ENCODE measurements around the gene PRR29.

Gene PRR29

DNA sequence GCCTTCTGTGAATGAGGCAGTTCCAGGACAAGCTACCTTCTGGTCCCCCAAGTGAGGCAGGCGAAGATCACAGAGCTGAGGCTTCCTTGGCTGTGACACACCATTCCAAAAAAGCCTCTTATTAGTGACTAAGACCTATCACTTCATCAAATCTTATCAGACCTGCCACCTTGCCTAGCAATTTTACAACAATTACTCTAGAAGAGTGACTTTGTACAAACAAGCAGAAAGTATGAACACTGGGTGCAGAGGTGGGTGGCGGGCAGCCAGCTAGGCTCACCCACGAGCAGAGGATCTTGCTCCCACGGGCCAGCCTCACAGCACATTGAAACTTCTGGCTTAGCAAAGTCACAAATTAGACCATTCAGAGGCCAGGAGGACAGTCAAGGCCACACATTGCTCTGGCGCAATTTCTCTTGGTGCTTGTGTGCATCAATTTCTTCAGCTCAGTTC, 24.5 kb downstream of the PRR29 start:
- no peaks in the 10 kb centered on the region for H3K27me3 Mint-ChIP-seq
- H3K4me1 Mint-ChIP-seq: peaks cover 19 to 59% of the 10 kb centered on the region in 2 donors
- peak overlapping the region in 1 of 2 donors; percentile 23 for H3K4me3 Mint-ChIP-seq
- no peaks in the 10 kb centered on the region for H3K9me3 Mint-ChIP-seq
- ATAC-seq (replicated peaks): no peak
- peaks cover 0 to under 1% of the 10 kb centered on the region in 2 donors for H3K36me3 Mint-ChIP-seq
- peak overlapping the region; percentile 79 for H3K27ac Mint-ChIP-seq
- no peak for DNase-seq

DNA sequence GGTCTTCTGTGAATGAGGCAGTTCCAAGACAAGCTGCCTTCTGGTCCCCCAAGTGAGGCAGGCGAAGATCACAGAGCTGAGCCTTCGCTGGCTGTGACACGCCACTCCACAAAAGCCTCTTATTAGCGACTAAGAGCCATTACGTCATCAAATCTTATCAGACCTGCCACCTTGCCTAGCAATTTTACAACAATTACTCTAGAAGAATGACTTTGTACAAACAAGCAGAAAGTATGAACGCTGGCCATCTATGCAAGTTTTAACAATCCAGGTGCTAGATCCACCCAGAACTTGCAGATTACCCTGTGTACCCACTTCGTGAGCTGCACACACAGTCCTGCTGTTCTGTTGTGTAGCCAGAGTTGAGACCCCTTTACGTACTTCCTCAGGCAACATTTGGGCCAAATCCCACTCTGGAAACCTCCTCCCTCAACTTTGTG, 26.1 kb downstream of the PRR29 start:
- H3K36me3 Mint-ChIP-seq: no peaks in the 10 kb centered on the region
- no peaks in the 10 kb centered on the region for H3K27me3 Mint-ChIP-seq
- H3K9me3 Mint-ChIP-seq: no peaks in the 10 kb centered on the region
- ATAC-seq (replicated peaks) (no peak), DNase-seq (no peak)
- peak overlapping the region; percentile 65 for H3K27ac Mint-ChIP-seq
- H3K4me3 Mint-ChIP-seq: no peak overlapping the region
- H3K4me1 Mint-ChIP-seq: peaks cover 16 to 49% of the 10 kb centered on the region in 2 donors

DNA sequence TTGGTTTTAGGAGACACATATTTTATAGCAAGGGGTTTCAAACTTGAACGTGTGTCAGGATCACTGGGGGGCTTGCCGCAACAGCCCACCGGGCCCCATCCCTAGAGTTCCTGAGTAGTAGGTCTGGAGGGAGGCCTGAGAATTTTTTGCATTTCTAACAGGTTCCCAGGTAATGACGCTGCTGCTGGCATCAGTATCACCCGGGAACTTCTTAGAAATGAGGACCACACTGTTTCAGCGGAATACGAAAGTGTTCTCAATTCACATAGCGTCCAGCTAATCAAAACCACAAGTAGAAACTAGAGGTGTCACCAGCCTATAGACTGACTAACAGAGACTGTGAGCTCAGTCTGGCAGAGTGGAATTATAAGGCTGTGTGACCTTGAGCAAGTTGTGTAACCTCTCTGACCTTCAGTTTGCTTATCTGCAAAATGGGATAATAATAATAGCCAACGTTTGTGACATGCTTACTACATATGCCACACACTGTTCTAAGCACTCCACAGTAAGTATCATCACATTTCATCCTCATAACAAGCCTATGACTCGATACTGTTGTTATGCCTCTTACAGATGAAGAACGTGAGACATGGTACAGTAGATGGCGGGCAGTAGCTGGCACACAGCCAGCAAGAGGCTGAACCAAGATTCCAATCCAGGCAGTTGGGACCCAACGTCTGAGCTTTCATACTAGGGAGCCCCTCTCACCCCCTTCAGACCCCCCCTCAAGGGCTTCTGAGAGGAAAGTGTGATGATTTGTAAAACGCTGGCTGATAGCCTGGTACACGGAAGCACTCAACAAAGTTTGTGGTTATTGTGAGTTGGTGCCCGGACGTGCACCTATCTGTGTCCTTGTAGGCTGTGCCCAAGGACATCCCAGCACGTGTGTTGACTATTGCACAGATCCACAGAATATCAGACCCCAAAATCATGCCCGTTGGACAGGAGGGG, 26.9 kb downstream of the PRR29 start:
- DNase-seq (no peak), ATAC-seq (replicated peaks) (no peak)
- peak overlapping the region; percentile 81 to 82 for H3K4me3 Mint-ChIP-seq
- H3K36me3 Mint-ChIP-seq: no peaks in the 10 kb centered on the region
- H3K27ac Mint-ChIP-seq: peak overlapping the region; percentile 68
- H3K9me3 Mint-ChIP-seq: no peaks in the 10 kb centered on the region
- H3K4me1 Mint-ChIP-seq: peaks cover 15 to 49% of the 10 kb centered on the region in 2 donors
- no peaks in the 10 kb centered on the region for H3K27me3 Mint-ChIP-seq

DNA sequence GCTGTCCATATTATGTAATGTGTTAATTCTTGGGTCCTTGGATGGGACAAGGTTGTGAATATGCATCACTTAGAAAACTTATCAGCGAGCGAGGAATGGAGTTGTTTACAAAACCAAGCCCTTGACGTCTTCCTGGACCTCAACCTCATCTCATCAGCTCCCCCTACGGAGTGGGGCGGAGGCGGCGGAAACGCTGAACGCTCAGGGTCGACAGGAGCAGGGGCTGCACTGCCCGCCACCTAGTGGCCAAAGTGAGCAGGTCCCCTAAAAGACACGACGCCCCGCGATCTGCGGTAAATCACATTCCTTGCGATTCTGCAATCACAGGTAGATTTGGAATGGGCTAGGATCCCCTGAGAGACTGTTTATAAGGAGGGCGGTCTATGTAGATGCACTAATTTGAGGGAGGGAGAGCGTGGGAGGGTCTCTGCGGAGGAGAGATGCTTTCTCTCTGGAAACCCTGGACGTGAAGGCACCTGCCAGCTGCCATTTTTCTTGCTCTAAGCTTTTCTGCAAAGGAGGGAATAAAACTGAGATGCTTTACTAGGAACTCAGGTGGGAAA, 27.7 kb downstream of the PRR29 start:
- no peak overlapping the region for H3K27ac Mint-ChIP-seq
- peaks cover 13 to 48% of the 10 kb centered on the region in 2 donors for H3K4me1 Mint-ChIP-seq
- no peaks in the 10 kb centered on the region for H3K9me3 Mint-ChIP-seq
- ATAC-seq (replicated peaks) (peak; percentile 88 to 93), DNase-seq (peak; percentile 80)
- H3K36me3 Mint-ChIP-seq: no peaks in the 10 kb centered on the region
- peak overlapping the region; percentile 81 to 82 for H3K4me3 Mint-ChIP-seq
- H3K27me3 Mint-ChIP-seq: no peaks in the 10 kb centered on the region

DNA sequence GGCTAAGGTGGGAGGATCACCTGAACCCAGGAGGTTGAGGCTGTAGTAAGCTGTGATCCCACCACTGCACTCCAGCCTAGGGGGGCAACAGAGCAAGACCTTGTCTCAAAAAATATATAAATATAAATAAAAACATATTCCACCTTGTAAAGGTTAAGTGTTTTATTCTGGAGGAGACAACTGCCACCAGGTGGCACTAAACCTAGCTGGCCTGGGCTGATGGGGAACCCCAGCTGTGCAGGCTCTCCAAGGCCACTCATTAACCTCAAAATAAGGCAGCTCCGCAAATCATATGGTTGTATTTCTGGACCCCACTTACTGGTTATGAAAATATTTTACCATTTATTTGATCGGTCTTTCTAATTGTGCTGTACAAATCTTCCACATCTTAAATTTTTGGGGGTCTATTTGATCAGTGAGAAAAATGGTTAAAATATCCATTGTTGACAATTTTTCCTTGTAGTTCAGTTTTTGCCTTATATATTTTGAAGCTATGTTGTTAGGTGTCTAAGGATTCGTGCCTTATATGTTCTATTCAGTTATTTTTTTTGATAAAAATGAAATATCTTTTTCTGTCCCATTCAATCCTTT, 30.8 kb downstream of the PRR29 start:
- DNase-seq: peak; percentile 48
- Mint-ChIP-seq H3K27ac (no peak overlapping the region), H3K4me3 (no peak overlapping the region)

DNA sequence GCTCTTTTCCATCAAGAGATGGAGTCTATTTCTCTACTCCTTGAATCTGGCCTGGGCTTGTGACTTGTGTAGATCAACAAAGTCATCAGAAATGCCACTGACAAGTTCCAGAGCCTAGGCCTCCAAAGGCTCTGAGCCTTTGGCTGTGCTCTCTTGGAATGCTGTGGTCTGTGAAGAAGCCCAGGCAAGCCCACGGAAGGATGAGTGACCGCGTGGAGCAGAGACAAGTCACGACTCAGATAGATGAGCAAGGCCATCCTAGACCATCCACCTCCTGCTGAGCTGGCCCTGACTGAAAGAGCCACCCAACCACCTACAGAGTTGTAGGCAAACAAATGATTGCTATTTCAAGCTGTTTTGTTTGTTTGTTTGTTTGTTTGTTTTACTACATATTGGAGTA, 33.9 kb downstream of the PRR29 start:
- Mint-ChIP-seq H3K4me1 (no peaks in the 10 kb centered on the region), H3K27ac (no peak overlapping the region), H3K4me3 (no peak overlapping the region), H3K27me3 (no peaks in the 10 kb centered on the region), H3K9me3 (no peaks in the 10 kb centered on the region), H3K36me3 (peaks cover 3 to 4% of the 10 kb centered on the region in 2 donors)
- DNase-seq: no peak
- no peak for ATAC-seq (replicated peaks)

More for the DNA sequence above, 30.8 kb downstream of the PRR29 start:
- H3K9me3 Mint-ChIP-seq: no peaks in the 10 kb centered on the region
- H3K4me1 Mint-ChIP-seq: peaks cover 5 to 23% of the 10 kb centered on the region in 2 donors
- no peaks in the 10 kb centered on the region for H3K27me3 Mint-ChIP-seq
- H3K36me3 Mint-ChIP-seq: no peaks in the 10 kb centered on the region
- ATAC-seq (replicated peaks): peak; percentile 68 to 81

DNA sequence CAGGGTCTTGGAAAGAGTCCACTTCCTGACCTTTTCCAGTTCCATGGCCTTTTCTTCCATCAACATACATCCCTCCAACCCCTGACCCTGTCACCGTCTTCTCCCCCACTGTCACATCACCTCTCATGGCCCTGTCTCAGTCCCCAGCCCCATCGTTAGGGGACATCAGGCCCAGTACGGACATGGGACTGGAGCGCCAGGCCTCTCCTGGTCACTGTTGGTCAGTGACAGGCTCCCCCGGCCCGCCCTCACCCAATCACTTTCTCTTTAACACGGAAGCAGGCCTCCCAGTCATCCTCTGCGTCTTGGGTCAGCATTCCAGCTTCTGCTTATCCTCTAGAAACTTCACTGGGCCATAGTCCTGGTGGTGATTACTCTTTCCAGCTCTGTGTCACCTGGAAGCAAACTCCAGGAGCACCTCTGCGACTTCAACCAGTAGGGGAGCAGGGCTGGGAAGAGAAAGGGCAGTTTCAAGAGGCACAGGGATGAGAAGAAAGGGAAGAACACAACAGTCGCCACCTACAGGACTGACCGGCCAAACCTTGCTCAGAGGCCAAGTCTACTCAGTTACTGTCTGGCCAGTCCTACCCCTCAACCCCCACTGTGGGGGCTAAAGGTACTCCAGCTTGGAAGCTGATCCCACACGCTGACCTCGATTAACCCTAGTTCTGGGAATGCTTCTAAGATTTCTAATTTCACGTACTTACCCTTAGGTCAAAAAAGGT, 38.2 kb downstream of the PRR29 start:
- peaks cover 8 to 9% of the 10 kb centered on the region in 2 donors for H3K36me3 Mint-ChIP-seq
- no peak overlapping the region for H3K27ac Mint-ChIP-seq
- DNase-seq: no peak
- H3K4me1 Mint-ChIP-seq: peaks cover 0 to 2% of the 10 kb centered on the region in 2 donors
- no peaks in the 10 kb centered on the region for H3K27me3 Mint-ChIP-seq
- no peaks in the 10 kb centered on the region for H3K9me3 Mint-ChIP-seq
- no peak for ATAC-seq (replicated peaks)
- H3K4me3 Mint-ChIP-seq: no peak overlapping the region

DNA sequence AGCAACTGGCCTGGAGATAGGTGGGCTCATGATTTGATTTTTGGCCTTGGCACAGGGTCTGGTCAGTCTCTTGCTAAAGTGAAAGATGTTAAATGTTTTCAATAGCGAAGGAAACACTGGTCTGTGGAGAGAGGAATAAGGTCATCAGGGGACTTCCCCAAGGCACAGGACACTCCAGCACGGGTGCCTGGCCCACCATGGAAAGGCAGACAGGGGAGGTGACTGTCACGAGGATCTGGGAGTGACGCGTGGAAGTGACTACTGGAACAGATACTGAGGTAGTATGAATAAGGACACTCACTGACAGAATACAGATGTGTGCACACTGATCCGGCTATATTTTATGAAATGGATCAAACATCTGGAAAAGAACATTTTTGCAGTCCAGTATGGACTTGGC, 39.0 kb downstream of the PRR29 start:
- Mint-ChIP-seq H3K9me3 (no peaks in the 10 kb centered on the region), H3K27me3 (no peaks in the 10 kb centered on the region), H3K4me3 (no peak overlapping the region), H3K27ac (no peak overlapping the region), H3K4me1 (peaks cover 0 to 2% of the 10 kb centered on the region in 2 donors), H3K36me3 (peaks cover 10 to 12% of the 10 kb centered on the region in 2 donors)
- ATAC-seq (replicated peaks): no peak
- no peak for DNase-seq

DNA sequence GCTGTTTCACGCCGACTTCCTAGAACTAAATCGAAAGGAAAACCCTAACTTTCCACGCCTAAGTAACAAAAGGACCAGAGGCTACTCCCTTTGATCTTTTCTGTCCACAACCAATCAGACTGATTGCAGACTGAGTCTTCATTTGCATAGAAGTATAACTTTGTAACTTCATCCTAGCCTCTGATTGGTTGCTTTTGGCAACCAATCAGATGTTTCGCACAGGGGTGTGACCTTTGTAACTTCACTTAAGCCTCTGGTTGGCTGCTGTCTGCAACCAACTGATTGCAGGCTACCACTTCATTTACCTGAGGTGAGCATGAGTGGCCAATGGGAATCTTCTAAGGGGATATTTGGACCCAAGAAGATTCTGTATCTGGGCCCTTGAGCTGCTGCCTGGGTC, 39.7 kb downstream of the PRR29 start:
- Mint-ChIP-seq H3K36me3 (peaks cover 10 to 14% of the 10 kb centered on the region in 2 donors), H3K9me3 (no peaks in the 10 kb centered on the region), H3K4me1 (peaks cover 0 to 2% of the 10 kb centered on the region in 2 donors), H3K27me3 (no peaks in the 10 kb centered on the region), H3K27ac (no peak overlapping the region), H3K4me3 (no peak overlapping the region)
- DNase-seq (no peak), ATAC-seq (replicated peaks) (no peak)

DNA sequence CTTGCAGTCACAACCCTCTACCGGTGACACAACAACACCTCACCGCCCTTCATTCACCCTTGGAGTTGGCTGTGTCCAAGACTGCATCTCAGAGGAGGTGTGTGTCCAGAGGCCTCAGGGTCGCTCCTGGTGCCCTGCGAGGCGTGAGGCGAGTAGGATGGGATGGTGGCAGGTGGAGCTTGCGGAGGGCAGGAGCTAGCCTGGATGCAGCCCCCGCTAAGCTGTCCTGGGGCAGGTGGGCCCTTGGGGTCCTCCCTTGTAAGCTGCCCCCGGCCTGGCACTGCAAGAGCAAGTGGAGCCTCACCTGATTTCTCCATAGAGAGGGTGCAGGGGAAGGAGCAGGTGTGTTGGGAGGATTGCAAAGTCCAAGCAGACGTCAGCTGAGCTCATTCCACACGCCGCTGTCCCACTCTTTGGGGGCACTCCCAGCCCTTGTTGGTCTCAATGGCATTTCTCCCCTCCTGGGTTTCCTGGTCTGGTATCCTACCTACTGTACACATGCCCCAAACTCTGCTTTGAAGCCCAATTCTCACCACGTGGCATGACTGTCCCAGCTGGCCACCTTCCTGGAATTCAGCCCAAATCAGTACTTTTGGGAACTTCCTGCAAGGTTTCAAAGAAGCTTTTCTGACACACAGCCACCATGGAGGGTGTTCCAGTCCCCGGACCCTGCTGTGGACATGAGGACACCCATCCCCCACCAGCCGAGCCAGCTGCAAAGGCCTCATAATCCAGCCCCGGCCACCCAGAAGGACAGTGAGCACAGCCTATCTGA, 40.4 kb downstream of the PRR29 start:
- Mint-ChIP-seq H3K4me1 (peaks cover 0 to 2% of the 10 kb centered on the region in 2 donors), H3K27me3 (no peaks in the 10 kb centered on the region), H3K36me3 (peaks cover 12 to 18% of the 10 kb centered on the region in 2 donors), H3K4me3 (no peak overlapping the region), H3K9me3 (no peaks in the 10 kb centered on the region), H3K27ac (no peak overlapping the region)
- ATAC-seq (replicated peaks) (no peak), DNase-seq (no peak)

DNA sequence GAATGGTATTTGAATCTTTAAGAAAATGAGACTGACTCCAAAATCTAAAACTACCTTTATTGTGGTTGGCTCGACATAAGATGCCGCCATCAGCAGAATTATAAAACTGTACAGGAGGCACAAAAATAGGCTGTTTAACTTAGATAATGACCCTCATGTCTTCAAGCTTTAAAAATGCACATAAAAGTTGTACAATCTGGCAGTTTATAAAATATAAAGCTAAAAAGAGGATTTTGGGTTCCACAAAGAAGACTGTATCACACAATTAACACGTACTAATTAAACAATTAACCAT, 40.9 kb downstream of the PRR29 start:
- peaks cover 17 to 23% of the 10 kb centered on the region in 2 donors for H3K36me3 Mint-ChIP-seq
- ATAC-seq (replicated peaks) (no peak), DNase-seq (no peak)
- no peak overlapping the region for H3K4me3 Mint-ChIP-seq
- H3K27me3 Mint-ChIP-seq: no peaks in the 10 kb centered on the region
- no peak overlapping the region for H3K27ac Mint-ChIP-seq
- no peaks in the 10 kb centered on the region for H3K9me3 Mint-ChIP-seq
- peaks cover 0 to 2% of the 10 kb centered on the region in 2 donors for H3K4me1 Mint-ChIP-seq

DNA sequence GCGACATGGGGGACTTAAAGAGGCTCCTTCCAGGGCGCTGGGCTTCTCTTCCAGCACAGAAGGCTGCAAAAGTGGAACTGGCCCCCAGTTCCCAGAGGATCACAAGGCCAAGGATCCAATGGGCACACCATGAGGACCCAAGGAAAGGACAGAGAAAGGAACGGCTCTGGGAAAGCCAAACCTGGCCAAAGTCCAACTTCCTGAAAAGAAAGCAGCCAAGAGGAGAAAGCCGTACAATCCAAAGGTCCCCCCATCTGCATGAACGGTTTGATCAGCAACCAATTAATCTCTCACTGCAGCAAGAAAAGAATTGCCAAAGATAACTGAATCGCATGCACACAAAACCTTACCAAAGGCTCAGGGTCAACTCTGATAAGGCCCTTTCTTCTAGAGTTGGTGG, 42.1 kb downstream of the PRR29 start:
- DNase-seq: no peak
- ATAC-seq (replicated peaks): no peak
- no peaks in the 10 kb centered on the region for H3K9me3 Mint-ChIP-seq
- peaks cover 26 to 30% of the 10 kb centered on the region in 2 donors for H3K36me3 Mint-ChIP-seq
- no peak overlapping the region for H3K4me3 Mint-ChIP-seq
- no peaks in the 10 kb centered on the region for H3K27me3 Mint-ChIP-seq
- peaks cover 0 to 2% of the 10 kb centered on the region in 2 donors for H3K4me1 Mint-ChIP-seq
- no peak overlapping the region for H3K27ac Mint-ChIP-seq

DNA sequence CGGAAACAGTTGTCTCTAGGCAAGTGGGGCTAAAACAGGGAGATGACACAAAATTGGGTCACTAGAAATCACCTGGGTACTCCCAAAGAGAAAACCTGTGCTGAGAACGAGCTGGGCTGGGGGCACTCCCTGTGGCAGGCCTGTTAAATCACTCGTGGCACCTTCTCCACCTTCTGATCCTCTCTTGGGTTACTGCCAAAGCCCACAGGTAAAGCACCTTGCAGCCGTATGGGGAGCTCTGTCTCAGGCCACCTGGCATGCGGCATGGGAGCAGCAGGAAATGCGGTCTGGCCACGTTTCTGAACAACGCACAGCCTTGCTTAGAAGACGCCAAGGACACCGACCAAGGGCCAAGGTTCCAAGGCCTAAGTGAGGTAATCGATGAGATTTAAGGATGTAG, 43.8 kb downstream of the PRR29 start:
- DNase-seq (no peak), ATAC-seq (replicated peaks) (no peak)
- H3K9me3 Mint-ChIP-seq: no peaks in the 10 kb centered on the region
- peaks cover 35 to 40% of the 10 kb centered on the region in 2 donors for H3K36me3 Mint-ChIP-seq
- H3K4me3 Mint-ChIP-seq: no peak overlapping the region
- peaks cover 0 to 2% of the 10 kb centered on the region in 2 donors for H3K4me1 Mint-ChIP-seq
- no peaks in the 10 kb centered on the region for H3K27me3 Mint-ChIP-seq
- H3K27ac Mint-ChIP-seq: no peak overlapping the region

Measured in stimulated activated naive B cell treated with anti-CD40 and anti-IgM and Interleukin-4, amounts not matched to agents 10 μg/mL and 1 μg/mL and 100 μg/mL, for 72 hours (primary cell).